Epidermal melanocyte (primary cell): ENCODE measurements around the gene VAT1L.

Experiments used
- DNase-seq: peaks from one replicate; pipeline ENCODE4 v3.0.0; 2011; ENCODE audit warnings: low spot score; ENCODE audit not compliant: insufficient read length

VAT1L gene

DNA sequence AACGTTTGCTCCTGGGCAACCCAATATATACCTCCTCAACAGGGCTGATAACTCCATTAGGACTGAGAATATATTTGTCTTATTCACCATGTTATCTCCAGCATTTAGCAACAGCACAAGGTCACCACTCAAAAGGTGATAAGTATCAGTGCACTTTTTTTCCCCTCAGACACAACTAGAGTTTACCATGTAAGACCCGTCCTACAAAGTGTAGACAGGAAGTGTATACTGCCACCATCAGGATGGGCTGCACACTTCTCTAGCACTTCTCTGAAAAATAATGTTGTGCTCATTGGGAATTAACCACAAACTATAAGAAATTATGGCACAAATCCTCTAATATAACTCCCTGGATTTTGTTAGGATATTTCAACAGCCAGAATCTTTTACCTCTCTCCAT is 5.7 kb upstream of the VAT1L start:
- DNase-seq: no peak

DNA sequence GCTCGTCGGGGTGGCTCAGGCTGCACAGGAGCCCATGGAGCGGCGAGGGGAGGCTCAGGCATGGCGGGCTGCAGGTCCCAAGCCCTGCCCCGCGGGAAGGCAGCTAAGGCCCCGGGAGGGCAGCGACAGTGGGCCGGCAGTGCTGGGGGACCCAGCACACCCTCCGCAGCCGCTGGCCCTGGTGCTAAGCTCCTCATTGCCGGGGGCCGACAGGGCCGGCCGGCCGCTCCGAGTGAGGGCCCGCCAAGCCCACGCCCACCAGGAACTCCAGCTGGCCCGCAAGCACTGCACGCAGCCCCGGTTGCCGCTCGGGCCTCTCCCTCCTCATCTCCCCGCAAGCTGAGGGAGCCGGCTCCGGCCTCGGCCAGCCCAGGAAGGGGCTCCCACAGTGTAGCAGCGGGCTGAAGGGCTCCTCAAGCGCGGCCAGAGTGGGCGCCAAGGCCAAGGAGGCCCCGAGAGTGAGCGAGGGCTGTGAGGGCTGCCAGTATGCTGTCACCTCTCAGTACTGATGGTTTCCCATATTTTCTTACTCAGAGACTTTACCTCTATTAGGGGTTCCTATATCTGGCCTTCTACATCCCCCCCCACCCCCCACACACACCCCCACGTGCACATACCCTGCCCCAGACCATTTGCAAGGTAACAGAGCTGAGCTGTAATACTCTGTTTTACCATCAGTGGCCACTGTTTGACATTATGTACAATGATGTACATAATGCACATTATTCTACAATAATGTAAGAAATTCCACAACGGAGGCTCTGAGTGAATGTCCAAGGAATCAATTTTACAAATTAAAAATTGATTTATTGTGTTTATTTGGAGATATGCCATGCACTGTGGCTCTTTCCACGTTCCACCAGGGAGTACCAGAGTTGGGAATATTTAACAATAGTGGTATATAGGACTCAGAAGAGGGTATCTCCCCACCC is 3.7 kb upstream of the VAT1L start:
- DNase-seq: no peak

DNA sequence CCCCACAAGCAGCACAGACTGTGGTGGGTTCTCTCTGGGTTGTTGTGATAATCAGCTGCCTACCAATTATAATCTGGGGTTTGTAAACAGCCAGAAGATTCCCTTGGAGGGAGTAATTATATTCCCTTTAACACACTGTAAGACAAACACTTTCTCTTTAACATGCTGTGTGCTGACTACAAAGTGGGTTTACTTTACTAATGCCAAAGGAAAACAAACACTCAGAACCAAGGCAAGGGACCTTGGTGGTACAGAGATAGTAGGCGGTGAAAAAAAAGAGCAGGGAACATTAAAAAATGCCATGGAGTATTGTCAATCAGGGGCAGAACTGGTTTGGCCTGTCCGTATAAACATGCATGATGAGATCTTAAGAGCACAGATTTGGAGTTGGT is 3.0 kb upstream of the VAT1L start:
- no peak for DNase-seq

GRCh38 chr16:77786186-77786847 is 2.0 kb upstream of the VAT1L start:
- DNase-seq: no peak

DNA sequence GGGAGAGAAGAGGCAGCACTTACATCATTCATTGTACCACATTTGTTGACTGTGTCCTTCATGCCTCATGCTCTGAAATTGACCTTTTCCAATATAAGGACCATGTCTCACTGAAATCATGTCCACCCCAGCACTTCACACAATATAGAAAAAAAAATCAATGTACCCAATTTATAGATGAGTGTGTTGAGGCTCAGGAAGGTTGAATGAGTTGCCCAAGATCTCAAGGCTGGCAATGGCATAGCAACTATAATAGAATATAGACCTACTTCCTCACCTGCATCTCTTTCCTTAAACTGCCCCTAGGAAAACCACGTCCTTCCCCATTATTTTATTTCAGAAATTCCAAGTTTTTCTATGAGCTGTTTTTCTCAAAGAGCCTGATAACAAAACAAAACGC is 912 bp upstream of the VAT1L start:
- no peak for DNase-seq

GRCh38 chr16:77789085-77790008 is 983 bp downstream of the VAT1L start:
- DNase-seq: no peak

GRCh38 chr16:77790009-77790372 is 1.6 kb downstream of the VAT1L start:
- DNase-seq: no peak

- no peak for DNase-seq
Measured at GRCh38 chr16:77790912-77791311, 2.5 kb downstream of the VAT1L start.

DNA sequence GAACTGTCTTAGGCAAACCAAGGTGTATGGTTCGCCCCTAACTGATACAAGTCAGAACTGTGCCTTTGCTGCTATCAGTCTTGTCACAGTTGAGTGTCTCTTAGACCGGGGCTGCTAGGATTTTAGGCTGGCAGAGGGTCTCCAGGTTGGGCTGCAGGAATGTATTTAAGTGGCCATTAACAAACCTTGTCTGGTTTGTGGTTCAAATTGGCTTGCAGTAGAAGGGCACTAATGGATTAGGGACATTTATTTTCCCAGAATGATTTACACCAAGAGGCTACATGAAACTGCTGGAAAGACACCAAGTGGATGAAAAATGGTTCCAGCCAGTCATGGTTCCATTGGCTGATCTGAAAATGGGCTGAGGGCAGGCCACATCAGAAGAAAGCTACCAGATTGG is 5.1 kb downstream of the VAT1L start:
- DNase-seq: no peak

- DNase-seq: no peak
Measured at GRCh38 chr16:77794586-77794985, 6.2 kb downstream of the VAT1L start.

DNA sequence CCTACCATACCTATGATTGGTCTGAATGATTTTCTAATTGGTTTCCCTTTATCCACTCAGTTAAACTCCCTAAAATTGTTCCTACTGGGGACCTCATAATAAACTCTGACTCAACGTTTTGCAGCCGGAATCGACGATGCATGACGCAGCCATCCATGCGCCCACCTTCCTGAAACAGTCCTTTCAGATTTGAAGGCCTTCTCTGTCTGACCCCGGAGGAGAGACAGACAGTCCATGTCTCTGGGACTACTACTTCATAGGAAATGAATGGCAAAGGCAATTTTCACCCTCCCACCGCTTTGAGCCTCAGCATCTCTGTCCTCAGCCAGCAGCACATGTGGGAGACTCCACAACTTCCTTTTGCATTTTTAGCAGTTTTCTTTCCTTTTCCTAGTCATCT is 13.5 kb downstream of the VAT1L start:
- DNase-seq: no peak

DNA sequence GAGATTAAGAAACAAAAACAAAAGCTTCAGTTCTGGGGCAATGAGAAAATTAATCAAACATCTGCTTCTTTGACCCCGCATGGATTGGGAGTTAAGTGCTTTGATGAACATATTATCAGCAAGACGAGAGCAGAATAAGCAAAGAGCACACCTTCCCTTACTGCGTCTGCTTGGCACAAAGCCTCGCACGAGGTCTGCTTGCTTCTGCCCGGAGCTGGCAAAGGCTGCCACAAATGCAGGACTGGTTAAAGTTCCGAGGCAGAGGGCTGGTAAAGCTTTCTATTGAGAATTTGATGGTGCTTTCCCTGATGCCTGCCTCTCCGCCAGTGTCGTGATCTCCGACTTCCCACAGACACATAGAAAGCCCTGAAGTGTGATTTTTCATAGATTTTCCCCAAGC is 17.0 kb downstream of the VAT1L start:
- no peak for DNase-seq

DNA sequence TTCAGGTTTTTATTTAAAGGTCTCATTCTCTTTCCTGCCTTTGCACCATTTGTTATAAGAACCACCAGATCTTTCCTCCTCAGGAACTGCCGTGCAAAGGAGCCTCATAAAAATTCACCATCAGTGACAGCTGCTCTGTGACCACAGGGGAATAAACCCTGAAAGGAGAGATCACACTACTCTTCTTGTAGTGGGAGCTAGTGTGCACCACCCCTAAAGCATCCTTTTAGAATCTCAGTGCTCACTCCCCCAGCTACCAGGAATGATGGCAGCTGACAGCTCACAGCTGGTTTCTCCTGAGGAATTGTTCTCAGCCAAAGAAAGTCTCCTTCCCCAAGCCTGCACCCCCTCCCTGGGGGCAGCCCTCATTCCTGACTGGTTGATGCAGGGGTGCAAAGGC is 18.7 kb downstream of the VAT1L start:
- no peak for DNase-seq

DNA sequence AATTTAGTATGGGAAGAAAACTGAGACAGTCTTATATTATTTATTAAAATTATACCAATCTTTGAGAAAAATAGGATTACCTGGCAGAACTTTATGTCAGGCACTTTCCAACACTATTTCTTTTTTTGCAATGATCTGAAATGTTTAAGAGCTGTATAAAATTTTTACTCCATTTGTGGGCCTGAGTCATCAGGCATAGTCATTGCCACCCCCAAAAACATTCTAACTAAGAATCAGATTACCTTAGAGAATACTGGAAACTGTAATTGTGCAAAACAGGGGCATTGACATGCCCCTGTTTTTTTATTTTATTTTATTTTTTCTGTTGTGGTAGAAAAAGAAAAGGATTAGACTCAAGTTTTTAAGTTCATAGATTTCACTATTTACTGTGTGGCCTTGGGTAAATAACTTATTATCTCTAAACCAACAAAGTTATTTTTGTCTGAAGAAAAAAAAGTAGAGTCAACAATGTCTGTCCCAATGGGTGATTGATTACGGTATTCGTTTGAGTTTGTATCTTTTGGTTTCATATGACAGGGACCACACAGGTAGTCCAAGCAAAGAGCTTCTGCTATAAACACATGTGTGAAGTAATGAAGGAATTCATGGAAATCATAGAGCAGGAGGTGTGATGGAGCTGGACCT is 24.6 kb downstream of the VAT1L start:
- no peak for DNase-seq

DNA sequence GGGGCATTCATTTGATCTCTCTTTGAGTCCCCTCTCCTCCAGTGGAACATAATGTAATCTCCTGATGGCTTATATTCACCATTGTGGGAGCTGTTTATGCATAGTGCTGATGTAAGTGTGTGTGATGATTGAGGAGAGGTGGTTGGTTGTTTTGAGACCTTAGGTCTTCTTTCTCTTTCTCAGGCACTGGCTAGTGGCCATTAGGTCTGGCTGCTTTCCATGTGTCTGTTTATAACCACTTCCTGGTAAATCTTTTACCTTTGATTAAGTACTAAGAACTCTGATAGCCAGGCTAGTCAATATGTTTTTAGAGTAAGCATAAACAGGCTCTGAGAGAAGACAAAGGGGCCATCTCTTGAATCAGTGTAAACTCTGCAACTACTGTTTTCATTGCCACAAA is 27.9 kb downstream of the VAT1L start:
- no peak for DNase-seq

DNA sequence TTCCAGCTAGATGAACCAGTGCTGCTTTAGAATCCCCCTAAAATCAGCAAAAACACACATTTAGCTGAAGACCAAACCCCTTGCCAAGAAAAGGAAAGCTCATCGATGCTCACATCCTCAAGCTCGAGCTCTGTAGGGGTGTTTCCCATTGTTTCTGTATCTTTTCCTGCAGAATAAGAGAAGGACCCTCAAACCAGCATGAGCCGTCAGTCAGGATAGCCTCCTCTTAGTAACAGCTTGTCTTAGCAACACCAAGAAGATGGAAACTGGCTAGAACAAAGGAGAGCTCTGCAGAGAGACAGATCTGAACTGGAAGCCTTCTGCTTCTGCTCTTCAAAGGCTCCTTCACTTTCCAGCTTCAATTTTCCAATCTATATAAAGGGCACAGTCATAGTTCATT is 32.0 kb downstream of the VAT1L start:
- DNase-seq: no peak

DNA sequence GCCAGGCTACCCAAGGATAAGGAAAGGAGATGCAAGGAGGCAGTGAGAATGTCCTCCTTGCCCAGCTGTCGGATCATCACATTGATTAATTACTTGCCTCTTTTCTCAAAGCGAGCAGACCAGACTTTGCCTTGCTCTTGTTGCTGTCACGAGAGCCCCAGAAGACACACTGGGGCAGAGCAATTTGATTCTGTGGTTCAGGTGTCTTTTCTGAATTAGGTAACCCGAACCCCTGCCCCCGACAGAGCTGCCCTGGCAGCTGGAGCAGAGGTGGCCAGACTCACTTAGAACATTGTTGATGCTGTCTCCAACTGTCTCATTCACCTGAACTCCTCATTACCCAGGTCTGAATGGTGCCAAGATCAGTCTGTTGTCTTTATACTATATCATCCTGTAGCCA is 34.3 kb downstream of the VAT1L start:
- DNase-seq: no peak

DNA sequence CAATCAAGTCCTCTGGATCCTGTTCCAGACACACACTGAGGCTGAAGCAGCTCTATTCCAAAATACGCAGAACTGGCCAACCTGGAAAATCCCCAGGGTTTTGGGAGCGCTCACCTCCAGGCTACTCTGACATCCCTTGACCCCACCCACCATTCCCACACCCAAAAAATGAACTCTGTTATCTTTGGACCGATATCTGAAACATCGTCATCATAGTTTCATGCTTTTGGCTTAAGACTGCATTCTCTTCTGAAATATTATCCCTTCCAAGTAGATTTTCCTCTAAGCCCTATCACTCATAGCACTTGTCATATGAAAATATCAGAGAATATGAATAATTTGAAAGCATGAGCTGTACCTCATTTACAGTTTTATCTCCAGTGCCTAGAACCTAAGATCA is 34.7 kb downstream of the VAT1L start:
- DNase-seq: no peak

DNA sequence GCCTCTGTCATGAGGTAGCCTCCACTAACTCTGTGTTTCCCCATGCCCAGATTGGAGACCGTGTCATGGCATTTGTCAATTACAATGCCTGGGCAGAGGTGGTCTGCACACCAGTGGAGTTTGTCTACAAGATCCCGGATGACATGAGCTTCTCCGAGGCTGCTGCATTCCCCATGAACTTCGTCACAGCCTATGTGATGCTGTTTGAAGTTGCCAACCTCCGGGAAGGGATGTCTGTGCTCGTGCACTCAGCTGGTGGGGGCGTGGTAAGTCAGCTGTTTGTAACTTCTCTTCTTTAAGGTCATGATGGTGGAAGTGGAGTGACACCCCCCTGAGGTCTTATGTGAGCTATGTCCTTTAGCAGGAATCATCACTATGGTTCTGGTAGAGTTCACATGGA is 36.8 kb downstream of the VAT1L start:
- DNase-seq: no peak

GRCh38 chr16:77827032-77827431 is 38.7 kb downstream of the VAT1L start:
- DNase-seq: no peak

- DNase-seq: no peak
Measured at GRCh38 chr16:77833921-77834634, 45.7 kb downstream of the VAT1L start.
